GM18498 (cell line): ENCODE data around the gene SCART1.
"Not testable (repeated sequence)": the region's sequence is repeated elsewhere in the genome, so short reads cannot be mapped to it uniquely, and the experiment has no call there.

Source experiments
- ATAC-seq: cut with Tn5 transposase; IDR thresholded peaks from one replicate; pipeline ENCODE4 v1.9.1; 2021; ENCODE audit warnings: mild to moderate bottlenecking, moderate library complexity; ENCODE audit not compliant: unreplicated experiment

SCART1 gene

GRCh38 chr10:133515471-133515870 is 61.7 kb downstream of the SCART1 start:
- no peak for ATAC-seq

DNA sequence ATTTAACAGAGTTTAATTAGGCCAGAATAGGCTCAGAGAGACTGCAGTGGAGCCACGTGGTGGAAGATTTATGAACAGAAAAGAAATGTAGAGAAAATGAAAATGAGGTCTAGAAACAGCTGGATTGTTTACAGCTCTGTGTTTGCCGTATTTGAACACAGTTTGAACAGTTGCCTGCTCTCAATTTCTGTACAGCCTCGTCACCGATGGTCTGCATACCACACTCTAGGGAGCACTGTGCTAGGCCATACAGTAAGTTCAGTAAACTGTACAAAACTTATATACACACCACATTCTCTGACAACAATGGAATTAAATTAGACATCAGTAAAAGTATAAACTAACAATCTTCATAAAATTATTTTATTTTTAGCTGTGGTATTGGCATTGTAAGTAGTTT is 62.3 kb downstream of the SCART1 start:
- ATAC-seq, result no peak

GRCh38 chr10:133518517-133518916 is 64.8 kb downstream of the SCART1 start:
- not testable (repeated sequence) for ATAC-seq
